Body of pancreas (tissue), 4 donors: Measurements from ENCODE around the gene ADAMTSL1.

Experiments
- POLR2A ChIP-seq, 3 donors: fragments of 450-650 bp; IDR thresholded peaks; one replicate each; pipeline ENCODE4 v1.6.1; 2016; ENCODE audit warnings: antibody characterized with exemption in 3 of 3, mild to moderate bottlenecking in 2 of 3
- TF ChIP-seq, protein P1 (sequence below), 7 experiments: fragments of 450-650 bp in 4 of 7; fragments of 200-600 bp in 3 of 7; sonication (generic) in 3 of 7; IDR thresholded peaks; one replicate each; pipeline ENCODE4 v1.5.1; 2016 to 2019; ENCODE audit warnings: antibody characterized with exemption in 7 of 7

DNA sequence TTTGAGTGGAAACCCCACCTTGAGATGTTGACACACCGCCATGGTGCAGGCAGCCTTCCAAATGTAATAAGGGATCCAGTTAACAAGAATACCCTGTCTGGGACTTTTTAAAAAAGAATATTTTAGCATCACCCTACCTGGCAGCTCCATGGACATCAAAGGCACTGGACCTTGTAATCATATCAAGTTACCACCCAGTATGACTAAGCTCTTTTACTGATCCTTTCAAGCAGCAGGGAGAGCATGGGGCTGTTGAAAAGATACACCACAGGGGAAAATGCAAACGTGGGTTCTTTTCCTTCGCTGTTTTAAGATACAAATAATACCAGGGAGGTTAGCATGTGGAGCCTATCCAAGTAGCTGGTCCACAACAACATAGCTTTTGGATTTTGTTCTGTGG is 347.8 kb downstream of the ADAMTSL1 start:
- TF ChIP-seq, protein P1, sequence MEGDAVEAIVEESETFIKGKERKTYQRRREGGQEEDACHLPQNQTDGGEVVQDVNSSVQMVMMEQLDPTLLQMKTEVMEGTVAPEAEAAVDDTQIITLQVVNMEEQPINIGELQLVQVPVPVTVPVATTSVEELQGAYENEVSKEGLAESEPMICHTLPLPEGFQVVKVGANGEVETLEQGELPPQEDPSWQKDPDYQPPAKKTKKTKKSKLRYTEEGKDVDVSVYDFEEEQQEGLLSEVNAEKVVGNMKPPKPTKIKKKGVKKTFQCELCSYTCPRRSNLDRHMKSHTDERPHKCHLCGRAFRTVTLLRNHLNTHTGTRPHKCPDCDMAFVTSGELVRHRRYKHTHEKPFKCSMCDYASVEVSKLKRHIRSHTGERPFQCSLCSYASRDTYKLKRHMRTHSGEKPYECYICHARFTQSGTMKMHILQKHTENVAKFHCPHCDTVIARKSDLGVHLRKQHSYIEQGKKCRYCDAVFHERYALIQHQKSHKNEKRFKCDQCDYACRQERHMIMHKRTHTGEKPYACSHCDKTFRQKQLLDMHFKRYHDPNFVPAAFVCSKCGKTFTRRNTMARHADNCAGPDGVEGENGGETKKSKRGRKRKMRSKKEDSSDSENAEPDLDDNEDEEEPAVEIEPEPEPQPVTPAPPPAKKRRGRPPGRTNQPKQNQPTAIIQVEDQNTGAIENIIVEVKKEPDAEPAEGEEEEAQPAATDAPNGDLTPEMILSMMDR (IDR thresholded peaks at IDR 0.05), result no peak
- TF ChIP-seq POLR2A (IDR thresholded peaks at IDR 0.05), result no peak
